Body of pancreas (tissue), 4 donors: ENCODE results near the gene KLF16. TPM values are rescaled to one million over a fixed set of nuclear protein-coding genes. Genes with fewer than 3 reads are reported as not detected.

Experiments
- ATAC-seq: fragments of 150-250 bp; one replicate; pipeline ENCODE4 v1.9.1; 2016
- DNase-seq, 4 donors: peaks; one replicate each; pipeline ENCODE4 v3.0.0-alpha.2; 2019
- H3K27ac ChIP-seq, 4 donors: fragments of 200-600 bp; sonication (generic); 1 replicate in 3 of 4; 2 replicates in 1 of 4; pipeline versions ENCODE4 v1.5.1 to v1.6.1; 2016 to 2019; ENCODE audit warnings: mild to moderate bottlenecking in 1 of 4, mixed read lengths in 1 of 4, moderate library complexity in 1 of 4
- H3K27me3 ChIP-seq, 2 donors: fragments of 200-600 bp; sonication (generic); one replicate each; pipeline ENCODE4 v1.6.0; 2016; ENCODE audit warnings: mild to moderate bottlenecking in 1 of 2
- H3K36me3 ChIP-seq, 2 donors: fragments of 200-600 bp; sonication (generic); replicated peaks in 1 of 2; 2 replicates each; pipeline ENCODE4 v1.5.1; 2016; ENCODE audit warnings: low read depth in 2 of 2; ENCODE audit not compliant: insufficient read depth in 1 of 2
- H3K4me1 ChIP-seq: fragments of 200-600 bp; sonication (generic); one replicate; pipeline ENCODE4 v1.6.0; 2016
- H3K4me3 ChIP-seq, 2 donors: fragments of 200-600 bp; sonication (generic); 1 replicate in 1 of 2; 2 replicates in 1 of 2; pipeline ENCODE4 v1.5.1; 2016 to 2019
- H3K9me3 ChIP-seq, 3 donors: fragments of 200-600 bp; sonication (generic); 1 replicate in 2 of 3; 2 replicates in 1 of 3; pipeline ENCODE4 v1.5.1; 2016
- POLR2A ChIP-seq, 3 donors: fragments of 450-650 bp; IDR thresholded peaks; one replicate each; pipeline ENCODE4 v1.6.1; 2016; ENCODE audit warnings: antibody characterized with exemption in 3 of 3, mild to moderate bottlenecking in 2 of 3
- WGBS, 2 donors: methylation state at CpG; one replicate each; pipeline ENCODE4 v1.1.5; 2017; 5-methylcytosine and 5-hydroxymethylcytosine counted together
- intact Hi-C: fragments of 100-400 bp; cut with DNase I; formaldehyde crosslinking; loops from one replicate; pipeline ENCODE4 v1.15.1; 2023
- total RNA-seq, 2 donors: library from RNA; depleted of rRNA; stranded (reverse); fragments of >200 nt; gene quantifications; one replicate each; pipeline ENCODE4 v1.1.0, GENCODE V29; 2016
- TF ChIP-seq, protein P1 (sequence below), 7 experiments: fragments of 450-650 bp in 4 of 7; fragments of 200-600 bp in 3 of 7; sonication (generic) in 3 of 7; IDR thresholded peaks; one replicate each; pipeline ENCODE4 v1.5.1; 2016 to 2019; ENCODE audit warnings: antibody characterized with exemption in 7 of 7

The KLF16 gene
- total RNA-seq, 2 donors from 2014 or later, result 2.3 to 3.6 TPM

GRCh38 chr19:1830978-1831377, 32.4 kb downstream of the KLF16 start:
- ATAC-seq, result no peak
- intact Hi-C loops, result no loop called here
- Histone ChIP-seq H3K27ac (no peak overlapping the region), H3K27me3 (no peaks in the 10 kb centered on the region), H3K36me3 (no peaks in the 10 kb centered on the region), H3K4me1 (peaks cover 29% of the 10 kb centered on the region), H3K4me3 (no peak overlapping the region), H3K9me3 (no peaks in the 10 kb centered on the region)
- no peak for DNase-seq
- TF ChIP-seq, protein P1, sequence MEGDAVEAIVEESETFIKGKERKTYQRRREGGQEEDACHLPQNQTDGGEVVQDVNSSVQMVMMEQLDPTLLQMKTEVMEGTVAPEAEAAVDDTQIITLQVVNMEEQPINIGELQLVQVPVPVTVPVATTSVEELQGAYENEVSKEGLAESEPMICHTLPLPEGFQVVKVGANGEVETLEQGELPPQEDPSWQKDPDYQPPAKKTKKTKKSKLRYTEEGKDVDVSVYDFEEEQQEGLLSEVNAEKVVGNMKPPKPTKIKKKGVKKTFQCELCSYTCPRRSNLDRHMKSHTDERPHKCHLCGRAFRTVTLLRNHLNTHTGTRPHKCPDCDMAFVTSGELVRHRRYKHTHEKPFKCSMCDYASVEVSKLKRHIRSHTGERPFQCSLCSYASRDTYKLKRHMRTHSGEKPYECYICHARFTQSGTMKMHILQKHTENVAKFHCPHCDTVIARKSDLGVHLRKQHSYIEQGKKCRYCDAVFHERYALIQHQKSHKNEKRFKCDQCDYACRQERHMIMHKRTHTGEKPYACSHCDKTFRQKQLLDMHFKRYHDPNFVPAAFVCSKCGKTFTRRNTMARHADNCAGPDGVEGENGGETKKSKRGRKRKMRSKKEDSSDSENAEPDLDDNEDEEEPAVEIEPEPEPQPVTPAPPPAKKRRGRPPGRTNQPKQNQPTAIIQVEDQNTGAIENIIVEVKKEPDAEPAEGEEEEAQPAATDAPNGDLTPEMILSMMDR (IDR thresholded peaks at IDR 0.05), result no peak
- TF ChIP-seq POLR2A (IDR thresholded peaks at IDR 0.05), result no peak
- 66 to 72% methylated on average over 8 to 11 of the region's 11 CpGs for WGBS, 2 donors

DNA sequence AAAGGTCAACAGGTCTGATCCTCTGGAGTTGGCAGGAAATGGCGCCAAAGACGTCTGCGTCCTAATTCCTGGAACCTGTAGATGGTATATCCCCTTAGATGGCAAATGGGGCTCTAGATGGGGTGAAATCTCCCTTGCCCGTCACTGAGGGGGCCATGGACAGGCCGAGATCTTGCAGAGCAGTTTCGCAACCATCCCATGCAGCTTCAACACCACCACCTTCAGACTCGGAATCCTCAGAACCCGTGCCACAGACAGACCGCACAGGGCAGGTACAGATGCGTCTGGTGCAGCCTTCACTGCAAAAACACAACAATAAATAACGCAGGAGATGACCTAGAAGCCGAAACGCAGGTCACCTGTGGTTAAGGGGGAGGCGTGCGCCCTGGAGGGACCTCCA, 32.8 kb downstream of the KLF16 start:
- peaks cover 32% of the 10 kb centered on the region for H3K4me1 ChIP-seq
- H3K27ac ChIP-seq, result no peak overlapping the region
- no peak for DNase-seq
- no peak for ATAC-seq
- no peak overlapping the region for H3K4me3 ChIP-seq
- H3K36me3 ChIP-seq, result no peaks in the 10 kb centered on the region
- no peaks in the 10 kb centered on the region for H3K9me3 ChIP-seq
- intact Hi-C loops, result no loop called here
- no peaks in the 10 kb centered on the region for H3K27me3 ChIP-seq
- 87 to 90% methylated on average over 14 to 15 of the region's 15 CpGs for WGBS, 2 donors
- TF ChIP-seq POLR2A (IDR thresholded peaks at IDR 0.05), result no peak
- TF ChIP-seq, protein P1 (IDR thresholded peaks at IDR 0.05), result no peak

- Histone ChIP-seq H3K27me3 (no peaks in the 10 kb centered on the region), H3K4me1 (peaks cover 31% of the 10 kb centered on the region), H3K9me3 (no peaks in the 10 kb centered on the region), H3K36me3 (no peaks in the 10 kb centered on the region), H3K4me3 (no peak overlapping the region), H3K27ac (no peak overlapping the region)
- intact Hi-C loops, result no loop called here
- ATAC-seq (no peak), DNase-seq (no peak)
- 85 to 90% methylated on average over 11 of the region's 11 CpGs for WGBS, 2 donors
- TF ChIP-seq, protein P1 (IDR thresholded peaks at IDR 0.05), result no peak
- TF ChIP-seq POLR2A (IDR thresholded peaks at IDR 0.05), result no peak
Observed at GRCh38 chr19:1829958-1830357, 33.4 kb downstream of the KLF16 start.

GRCh38 chr19:1828279-1829238, 34.8 kb downstream of the KLF16 start:
- Histone ChIP-seq H3K36me3 (peaks cover 0 to 2% of the 10 kb centered on the region in 2 donors), H3K4me1 (peaks cover 19% of the 10 kb centered on the region), H3K27me3 (no peaks in the 10 kb centered on the region), H3K27ac (no peak overlapping the region), H3K4me3 (no peak overlapping the region), H3K9me3 (no peaks in the 10 kb centered on the region)
- no peak for ATAC-seq
- no peak for TF ChIP-seq POLR2A (IDR thresholded peaks at IDR 0.05)
- TF ChIP-seq, protein P1 (IDR thresholded peaks at IDR 0.05), result no peak
- intact Hi-C loops, result no loop called here
- 88 to 100% methylated on average over 5 to 40 of the region's 57 CpGs for WGBS, 2 donors
- no peak for DNase-seq
